ENCODE results near the gene PDRG1.

DNA sequence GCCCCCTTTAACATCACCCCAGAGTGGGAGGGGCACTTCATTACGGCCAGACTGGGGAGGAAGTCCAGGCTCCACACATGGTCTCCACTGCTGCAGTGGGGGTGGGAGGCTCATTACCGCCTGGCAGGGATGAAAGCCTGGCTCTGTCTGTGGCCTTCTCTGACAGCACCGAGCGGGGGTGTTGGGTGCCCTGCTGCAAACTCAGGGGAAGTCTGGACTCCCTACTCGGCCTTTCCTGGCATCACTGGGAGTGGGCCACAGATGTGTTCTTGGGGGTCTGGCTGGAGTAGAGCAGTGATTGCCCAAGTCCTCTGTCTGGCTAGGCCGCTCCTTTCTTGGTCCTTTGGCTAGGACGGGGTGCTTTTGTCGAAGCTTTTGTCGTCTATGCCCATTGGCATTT is 54.3 kb downstream of the PDRG1 start:
- TF ChIP-seq, protein P1, sequence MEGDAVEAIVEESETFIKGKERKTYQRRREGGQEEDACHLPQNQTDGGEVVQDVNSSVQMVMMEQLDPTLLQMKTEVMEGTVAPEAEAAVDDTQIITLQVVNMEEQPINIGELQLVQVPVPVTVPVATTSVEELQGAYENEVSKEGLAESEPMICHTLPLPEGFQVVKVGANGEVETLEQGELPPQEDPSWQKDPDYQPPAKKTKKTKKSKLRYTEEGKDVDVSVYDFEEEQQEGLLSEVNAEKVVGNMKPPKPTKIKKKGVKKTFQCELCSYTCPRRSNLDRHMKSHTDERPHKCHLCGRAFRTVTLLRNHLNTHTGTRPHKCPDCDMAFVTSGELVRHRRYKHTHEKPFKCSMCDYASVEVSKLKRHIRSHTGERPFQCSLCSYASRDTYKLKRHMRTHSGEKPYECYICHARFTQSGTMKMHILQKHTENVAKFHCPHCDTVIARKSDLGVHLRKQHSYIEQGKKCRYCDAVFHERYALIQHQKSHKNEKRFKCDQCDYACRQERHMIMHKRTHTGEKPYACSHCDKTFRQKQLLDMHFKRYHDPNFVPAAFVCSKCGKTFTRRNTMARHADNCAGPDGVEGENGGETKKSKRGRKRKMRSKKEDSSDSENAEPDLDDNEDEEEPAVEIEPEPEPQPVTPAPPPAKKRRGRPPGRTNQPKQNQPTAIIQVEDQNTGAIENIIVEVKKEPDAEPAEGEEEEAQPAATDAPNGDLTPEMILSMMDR (IDR thresholded peaks at IDR 0.05), result no peak
- no peak for TF ChIP-seq POLR2A (IDR thresholded peaks at IDR 0.05)
